Lung (tissue), 12 donors: ENCODE measurements around the gene RPGR. TPM values are rescaled to one million over a fixed set of nuclear protein-coding genes. Genes with fewer than 3 reads are reported as not detected.

ENCODE experiments used
- ATAC-seq: fragments of 200-7000 bp; cut with Tn5 transposase; one replicate; pipeline ENCODE4 v1.9.1; 2020; ENCODE audit warnings: moderate number of reproducible peaks; ENCODE audit not compliant: insufficient read depth, low FRiP score
- DNase-seq, 3 donors: peaks; one replicate each; pipeline ENCODE4 v3.0.0-alpha.2; 2013 to 2017
- H3K27ac ChIP-seq, 2 donors: one replicate each; pipeline ENCODE4 v1.5.1; 2013; ENCODE audit warnings: mild to moderate bottlenecking in 2 of 2, moderate library complexity in 2 of 2, control low read depth in 1 of 2, inconsistent platforms in 1 of 2, low read depth in 1 of 2, low read length in 1 of 2
- H3K27me3 ChIP-seq, 3 donors: one replicate each; pipeline ENCODE4 v1.5.1; 2013; ENCODE audit warnings: low read length in 2 of 3; ENCODE audit not compliant: control insufficient read depth in 3 of 3, insufficient read depth in 3 of 3
- H3K36me3 ChIP-seq, 4 donors: one replicate each; pipeline ENCODE4 v1.5.1; 2013; ENCODE audit warnings: low read length in 4 of 4, mild to moderate bottlenecking in 1 of 4, moderate library complexity in 1 of 4; ENCODE audit not compliant: control insufficient read depth in 4 of 4, insufficient read depth in 4 of 4
- H3K4me1 ChIP-seq, 5 donors: one replicate each; pipeline ENCODE4 v1.5.1; 2013; ENCODE audit warnings: low read length in 5 of 5, mild to moderate bottlenecking in 2 of 5, moderate library complexity in 1 of 5; ENCODE audit not compliant: control insufficient read depth in 5 of 5, insufficient read depth in 5 of 5
- H3K4me3 ChIP-seq: one replicate; pipeline ENCODE4 v1.5.1; 2013; ENCODE audit warnings: mild to moderate bottlenecking, control low read depth, moderate library complexity
- H3K9ac ChIP-seq, 2 donors: one replicate each; pipeline ENCODE4 v1.5.1; 2013; ENCODE audit warnings: low read length in 2 of 2, control low read depth in 1 of 2; ENCODE audit not compliant: insufficient read depth in 1 of 2
- H3K9me3 ChIP-seq, 4 donors: one replicate each; pipeline ENCODE4 v1.5.1; 2013; ENCODE audit warnings: low read length in 3 of 4, mild to moderate bottlenecking in 1 of 4, moderate library complexity in 1 of 4; ENCODE audit not compliant: control insufficient read depth in 4 of 4, insufficient read depth in 3 of 4
- whole genome bisulfite sequencing, 2 donors: extraction: QIAGEN DNeasy Blood & Tissue Kit; methylation state at CpG; one replicate each; pipeline ENCODE4 v1.1.7; 2013; 5-methylcytosine and 5-hydroxymethylcytosine counted together
- polyA plus RNA-seq, 2 donors: library from polyadenylated mRNA; stranded (reverse); fragments of 200-250 nt; gene quantifications; one replicate each; pipeline ENCODE4 v1.2.1, GENCODE V29; 2013
- total RNA-seq, 2 donors: library from RNA; depleted of rRNA in 1 of 2; stranded (reverse); fragments of >200 nt in 1 of 2; gene quantifications; one replicate each; pipeline ENCODE4 v1.2.1, GENCODE V29; 2014 to 2021
- TF ChIP-seq, protein P1 (sequence below): IDR thresholded peaks from 2 replicates; pipeline ENCODE4 v1.5.1; 2012; ENCODE audit warnings: mild to moderate bottlenecking; ENCODE audit errors: control extremely low read depth, extremely low read depth
- donor health status: control.
- donor health status: control.
- donor health status: Bipolar disorder and iron deficiency.
- donor health status: healthy.
- donor health status: DM: yes; HTN: yes; CAD: no.

RPGR gene
- total and polyA plus RNA-seq, 4 donors = 17.6 to 60.2 (median 27.6) TPM

DNA sequence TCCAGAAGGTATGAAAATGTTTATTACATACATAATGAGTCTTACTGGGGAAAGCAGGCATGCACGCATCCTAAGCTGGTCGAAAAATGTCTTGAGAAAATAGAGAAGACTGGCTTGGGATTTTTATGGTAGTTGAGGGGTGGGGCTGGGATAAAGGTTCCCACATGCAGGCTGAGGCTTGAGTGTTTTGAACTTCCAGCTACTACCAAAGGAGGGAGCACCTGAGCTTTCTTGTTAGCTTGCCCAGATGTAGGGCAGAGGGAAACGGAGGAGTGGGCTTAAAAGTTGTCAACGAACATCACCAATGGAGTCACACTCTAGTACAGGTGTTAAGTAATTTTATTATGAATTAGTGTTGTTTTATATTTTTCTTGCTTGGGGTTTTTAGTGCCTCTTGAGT lies 67.1 kb downstream of the RPGR start:
- peaks cover 0 to 24% (median 4%) of the 10 kb centered on the region in 3 donors for H3K27me3 ChIP-seq
- TF ChIP-seq, protein P1, sequence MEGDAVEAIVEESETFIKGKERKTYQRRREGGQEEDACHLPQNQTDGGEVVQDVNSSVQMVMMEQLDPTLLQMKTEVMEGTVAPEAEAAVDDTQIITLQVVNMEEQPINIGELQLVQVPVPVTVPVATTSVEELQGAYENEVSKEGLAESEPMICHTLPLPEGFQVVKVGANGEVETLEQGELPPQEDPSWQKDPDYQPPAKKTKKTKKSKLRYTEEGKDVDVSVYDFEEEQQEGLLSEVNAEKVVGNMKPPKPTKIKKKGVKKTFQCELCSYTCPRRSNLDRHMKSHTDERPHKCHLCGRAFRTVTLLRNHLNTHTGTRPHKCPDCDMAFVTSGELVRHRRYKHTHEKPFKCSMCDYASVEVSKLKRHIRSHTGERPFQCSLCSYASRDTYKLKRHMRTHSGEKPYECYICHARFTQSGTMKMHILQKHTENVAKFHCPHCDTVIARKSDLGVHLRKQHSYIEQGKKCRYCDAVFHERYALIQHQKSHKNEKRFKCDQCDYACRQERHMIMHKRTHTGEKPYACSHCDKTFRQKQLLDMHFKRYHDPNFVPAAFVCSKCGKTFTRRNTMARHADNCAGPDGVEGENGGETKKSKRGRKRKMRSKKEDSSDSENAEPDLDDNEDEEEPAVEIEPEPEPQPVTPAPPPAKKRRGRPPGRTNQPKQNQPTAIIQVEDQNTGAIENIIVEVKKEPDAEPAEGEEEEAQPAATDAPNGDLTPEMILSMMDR = no peak
- no peaks in the 10 kb centered on the region for H3K4me1 ChIP-seq
- no peak for ATAC-seq
- peaks cover 0 to 2% (median 0%) of the 10 kb centered on the region in 4 donors for H3K9me3 ChIP-seq
- no peak for DNase-seq
- no peaks in the 10 kb centered on the region for H3K36me3 ChIP-seq
- H3K27ac ChIP-seq = no peak overlapping the region
- no peak overlapping the region for H3K9ac ChIP-seq
- WGBS, 2 donors = 42 to 70% methylated on average over 4 of the region's 4 CpGs
- no peak overlapping the region for H3K4me3 ChIP-seq

DNA sequence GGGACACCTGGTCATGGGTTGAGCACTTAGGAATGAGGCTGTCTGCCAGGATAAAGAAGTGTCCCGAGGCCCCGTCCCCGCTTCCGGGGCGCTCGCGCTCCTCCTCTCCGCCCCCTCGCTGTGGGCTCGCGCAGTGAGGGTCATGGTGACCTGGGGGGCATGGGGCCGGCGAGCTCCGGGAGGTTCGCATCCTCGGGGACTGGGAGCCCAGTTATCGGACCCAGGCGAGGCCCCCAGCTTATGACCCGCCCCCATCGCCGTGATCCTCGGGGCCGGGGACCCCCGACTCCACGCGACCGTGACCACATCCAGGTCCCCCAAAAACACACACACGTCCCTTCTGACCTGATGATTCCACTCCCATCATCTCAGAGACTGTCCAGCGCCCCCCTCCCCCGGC lies 71.3 kb downstream of the RPGR start:
- DNase-seq (no peak), ATAC-seq (no peak)
- Histone ChIP-seq H3K9me3 (peaks cover 0 to 2% (median 0%) of the 10 kb centered on the region in 4 donors), H3K9ac (no peak overlapping the region), H3K27ac (no peak overlapping the region), H3K4me1 (no peaks in the 10 kb centered on the region), H3K4me3 (no peak overlapping the region), H3K36me3 (no peaks in the 10 kb centered on the region), H3K27me3 (peaks cover 0 to 9% (median 4%) of the 10 kb centered on the region in 3 donors)
- TF ChIP-seq, protein P1 = no peak
- WGBS, 2 donors = 88 to 100% methylated on average over 23 to 30 of the region's 30 CpGs

DNA sequence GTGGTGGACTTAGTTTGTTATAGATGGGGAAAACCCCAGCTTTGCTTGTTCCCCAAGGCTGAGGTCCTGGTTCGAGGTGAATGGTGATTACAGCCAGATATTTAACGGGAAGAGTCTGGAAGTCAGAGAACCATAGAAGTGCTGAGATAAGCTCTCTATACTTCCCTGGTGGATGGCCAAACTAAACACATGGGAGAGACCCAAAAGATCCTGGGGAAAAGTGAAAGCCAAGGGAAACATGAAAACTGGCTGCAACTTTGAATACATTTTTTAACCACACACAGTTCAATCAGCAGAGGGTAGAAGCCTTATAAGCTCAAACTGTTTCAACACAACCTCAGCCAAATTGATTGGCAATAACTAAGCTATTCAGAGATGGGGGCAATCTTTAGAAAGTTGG lies 77.3 kb downstream of the RPGR start:
- H3K27me3 ChIP-seq = peaks cover 4 to 12% (median 9%) of the 10 kb centered on the region in 3 donors
- WGBS, 2 donors = 42 to 72% methylated on average over 2 of the region's 2 CpGs
- ATAC-seq = no peak

DNA sequence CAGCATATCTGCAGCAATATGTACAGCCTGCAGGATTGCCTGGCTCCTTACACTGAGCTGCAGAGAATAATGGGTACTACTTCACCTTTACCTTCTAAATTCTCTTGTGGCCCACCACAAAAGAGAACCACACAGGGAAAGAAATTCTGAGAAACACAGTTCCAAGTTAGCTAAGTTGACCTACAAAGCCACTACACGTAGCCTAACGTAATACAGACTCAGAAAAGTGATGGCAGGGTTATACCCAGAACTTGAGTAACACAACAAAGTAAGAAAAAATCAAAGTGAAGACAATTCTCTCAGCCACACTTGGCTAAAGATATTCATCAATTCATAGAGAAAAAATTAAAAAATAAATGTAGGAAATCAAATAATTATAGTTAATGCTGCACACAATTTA lies 80.3 kb downstream of the RPGR start:
- 91 to 100% methylated on average over 2 of the region's 2 CpGs for whole genome bisulfite sequencing, 2 donors
- H3K27me3 ChIP-seq = peaks cover 4 to 23% (median 5%) of the 10 kb centered on the region in 3 donors

More for the DNA sequence above, 77.3 kb downstream of the RPGR start:
- Histone ChIP-seq H3K27ac (no peak overlapping the region), H3K9ac (no peak overlapping the region), H3K9me3 (no peaks in the 10 kb centered on the region), H3K36me3 (no peaks in the 10 kb centered on the region), H3K4me3 (no peak overlapping the region), H3K4me1 (no peaks in the 10 kb centered on the region)
- DNase-seq = peak in 2 of 3 donors; percentile 11 to 47
- TF ChIP-seq, protein P1 = no peak

More for the DNA sequence above, 80.3 kb downstream of the RPGR start:
- ATAC-seq (no peak), DNase-seq (no peak)
- no peak overlapping the region for H3K27ac ChIP-seq
- TF ChIP-seq, protein P1 = no peak
- H3K9me3 ChIP-seq = no peaks in the 10 kb centered on the region
- H3K4me3 ChIP-seq = no peak overlapping the region
- H3K9ac ChIP-seq = no peak overlapping the region
- H3K36me3 ChIP-seq = no peaks in the 10 kb centered on the region
- H3K4me1 ChIP-seq = no peaks in the 10 kb centered on the region
